GM19239 (cell line): ENCODE data around the gene FOSB.
"Not testable (repeated sequence)": the region's sequence is repeated elsewhere in the genome, so short reads cannot be mapped to it uniquely, and the experiment has no call there.

Source experiments
- DNase-seq: peaks from one replicate; pipeline ENCODE4 v3.0.0; 2011; ENCODE audit warnings: low spot score; ENCODE audit not compliant: insufficient read length
- FAIRE-seq: peaks from 2 replicates; lab custom pipeline; 2011; peaks lifted over from hg19 to GRCh38; lab: Jason Lieb, UNC

The FOSB gene

DNA sequence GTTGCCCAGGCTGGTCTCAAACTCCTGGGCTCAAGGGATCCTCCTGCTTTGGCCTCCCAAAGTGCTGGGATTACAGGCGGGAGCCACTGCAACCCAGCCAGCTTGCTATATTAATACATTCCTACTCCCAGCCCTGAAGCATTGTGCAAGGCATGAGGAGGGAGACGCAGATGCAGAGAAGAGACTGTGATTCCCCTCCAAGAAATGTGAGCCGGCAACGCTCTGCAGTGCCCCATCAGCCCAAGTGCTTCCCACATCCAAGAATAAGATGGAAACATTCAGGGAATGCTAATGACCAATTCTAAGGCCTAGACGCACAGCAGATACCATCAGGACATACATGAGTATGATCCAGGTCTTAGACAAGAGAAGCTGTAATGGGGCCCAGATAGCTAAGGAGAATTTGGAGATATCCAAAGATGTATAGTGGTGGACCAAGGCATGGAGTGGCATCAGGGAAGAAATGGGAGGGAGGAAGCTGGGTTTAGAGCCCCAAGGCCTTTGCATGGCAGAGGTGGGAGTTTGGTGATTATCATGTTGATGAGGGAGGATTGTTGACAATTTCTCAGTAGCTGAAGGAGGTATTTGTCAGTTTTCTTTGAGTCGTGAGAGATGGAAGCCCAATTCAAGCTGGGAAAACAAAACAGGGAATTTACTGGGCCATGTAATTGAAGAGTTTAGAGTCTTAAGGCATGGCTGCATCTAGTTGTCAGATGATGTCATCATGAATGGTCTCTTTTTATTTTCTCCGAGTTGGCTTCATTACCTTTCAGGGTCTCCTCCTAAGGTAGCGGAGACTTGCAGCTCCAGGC, 33.3 kb downstream of the FOSB start:
- FAIRE-seq (no peak), DNase-seq (no peak)

DNA sequence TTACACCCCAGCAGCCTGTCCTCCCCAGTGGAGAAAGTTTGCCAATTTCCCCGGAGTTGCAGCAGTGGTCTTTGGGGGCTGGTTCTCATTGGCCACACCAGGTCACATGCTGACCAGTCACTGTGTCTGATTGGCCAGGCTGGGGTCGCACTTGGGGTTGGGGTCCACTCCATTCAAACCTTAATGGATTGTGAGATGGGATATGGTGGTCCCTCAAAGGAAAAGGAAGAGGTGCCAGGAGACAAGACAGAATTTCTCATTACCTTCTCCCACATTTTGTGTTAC, 33.9 kb downstream of the FOSB start:
- no peak for FAIRE-seq

DNA sequence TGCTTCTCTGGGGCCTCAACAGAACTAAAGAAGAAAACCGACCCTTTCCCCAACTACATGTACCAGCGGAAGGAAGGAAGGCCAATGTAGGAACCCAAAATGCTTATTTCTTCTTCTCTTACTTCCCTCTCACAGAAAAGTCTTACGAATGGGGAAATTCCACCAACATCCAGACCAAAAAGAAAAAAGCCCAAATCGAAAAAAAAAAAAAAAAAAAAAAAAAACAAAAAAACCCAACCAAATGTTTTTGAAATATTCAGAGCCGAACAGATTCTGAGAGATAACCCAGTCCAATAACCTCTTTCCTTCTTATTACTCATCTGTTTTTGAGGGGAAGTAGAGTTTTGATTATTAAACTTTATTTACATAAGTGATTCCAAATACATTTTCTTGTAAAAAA, 34.3 kb downstream of the FOSB start:
- DNase-seq: no peak
- FAIRE-seq: no peak

More for the DNA sequence above, 33.9 kb downstream of the FOSB start:
- DNase-seq: no peak

DNA sequence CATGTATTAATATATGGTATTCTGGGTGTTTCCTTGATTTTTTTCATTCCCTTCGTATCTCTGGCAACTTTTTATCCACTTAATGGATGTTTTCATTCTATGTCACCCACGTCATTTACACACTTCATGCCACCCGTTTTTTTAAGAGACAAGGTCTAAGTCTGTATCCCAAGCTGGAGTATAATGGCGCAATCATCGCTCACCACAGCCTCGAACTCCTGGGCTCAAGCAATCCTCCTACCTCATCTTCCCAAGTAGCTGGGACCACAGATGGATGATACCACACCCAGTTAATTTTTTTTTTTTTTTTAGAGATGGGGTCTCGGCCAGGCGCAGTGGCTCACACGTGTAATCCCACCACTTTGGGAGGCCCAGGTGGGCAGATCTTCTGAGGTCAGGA, 36.1 kb downstream of the FOSB start:
- no peak for FAIRE-seq
- DNase-seq: no peak

DNA sequence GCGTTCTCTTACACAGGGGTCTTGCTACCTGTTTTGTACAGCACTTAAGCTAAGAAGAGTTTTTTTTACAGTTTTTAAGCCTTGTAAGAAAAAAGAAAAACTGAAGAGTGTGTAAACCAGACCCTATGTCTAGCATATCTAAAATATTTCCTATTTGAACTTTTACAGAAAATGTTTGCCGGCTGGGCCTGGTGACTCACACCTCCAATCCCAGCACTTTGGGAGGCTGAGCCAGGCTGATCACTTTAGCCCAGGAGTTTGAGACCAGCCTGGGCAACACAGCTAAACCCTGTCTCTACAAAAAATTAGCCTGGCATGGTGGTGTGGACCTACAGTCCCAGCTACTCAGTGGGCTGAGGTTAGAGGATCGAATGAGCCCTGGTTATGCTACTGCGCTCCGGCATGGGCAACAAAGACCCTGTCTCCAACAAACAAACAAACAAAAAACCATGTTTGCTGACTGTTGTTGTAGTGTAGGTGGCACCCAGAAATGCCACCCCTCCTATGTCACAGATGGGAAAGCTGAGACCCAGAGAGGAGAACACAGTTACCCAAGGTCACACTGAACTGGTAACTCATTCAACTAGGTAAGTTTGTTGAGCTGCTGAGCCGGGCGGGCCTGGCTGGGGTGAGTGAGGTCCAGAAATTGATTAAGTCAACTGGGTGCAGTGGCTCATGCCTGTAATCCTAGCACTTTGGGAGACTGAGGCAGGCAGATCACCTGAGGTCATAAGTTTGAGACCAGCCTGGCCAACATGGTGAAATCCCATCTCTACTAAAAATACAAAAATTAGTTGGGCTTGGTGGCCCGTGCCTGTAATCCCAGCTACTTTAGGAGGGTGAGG, 37.6 kb downstream of the FOSB start:
- no peak for DNase-seq
- FAIRE-seq: no peak

DNA sequence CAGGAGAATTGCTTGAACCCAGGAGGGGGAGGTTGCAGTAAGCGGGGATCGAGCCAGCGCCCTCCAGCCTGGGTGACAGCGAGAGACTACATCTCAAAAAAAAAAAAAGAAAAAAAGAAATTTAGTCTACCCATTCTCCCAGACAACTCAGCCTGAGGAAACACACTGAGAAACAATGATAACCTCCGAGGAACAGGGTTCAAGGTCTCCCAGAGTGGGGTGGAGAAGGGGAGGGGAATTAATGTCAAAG, 38.1 kb downstream of the FOSB start:
- FAIRE-seq: no peak
- no peak for DNase-seq

DNA sequence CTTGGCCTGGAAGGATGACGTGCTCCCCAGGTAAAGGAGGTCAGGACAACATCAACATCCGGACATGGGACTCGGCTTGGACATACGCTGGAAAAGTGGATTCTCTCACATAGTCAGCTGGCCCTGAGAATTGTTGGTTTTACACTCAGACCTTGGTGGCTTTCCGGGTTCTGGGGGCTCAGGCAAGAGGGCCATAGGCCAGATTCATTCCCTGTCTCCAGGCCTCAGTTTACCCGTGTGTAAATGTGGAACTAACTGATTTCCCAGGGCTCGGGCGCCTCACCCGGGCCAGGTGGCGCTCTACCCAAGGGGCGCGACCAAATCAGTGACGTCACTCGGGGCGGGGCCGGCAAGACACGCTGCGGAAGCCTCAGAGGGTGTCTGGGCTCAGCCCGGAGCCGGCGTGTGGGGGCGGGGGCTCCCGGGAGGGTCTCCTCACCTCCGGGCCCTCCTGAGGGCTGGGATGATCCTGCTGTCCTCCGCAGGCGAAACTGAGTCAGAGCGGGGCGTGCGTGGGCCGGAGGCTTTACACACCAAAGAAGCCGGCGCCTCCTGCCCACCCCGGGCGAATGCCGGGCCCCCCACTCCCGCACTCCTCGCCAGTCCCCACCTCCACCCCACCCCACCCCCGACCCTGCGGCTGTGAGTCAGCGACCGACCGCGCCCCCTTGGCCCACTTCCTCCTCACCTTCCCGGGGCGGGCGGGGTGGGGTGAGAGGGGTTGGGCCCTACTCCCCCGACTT, 38.6 kb downstream of the FOSB start:
- FAIRE-seq: peak; percentile 77
- peak; percentile 76 for DNase-seq

DNA sequence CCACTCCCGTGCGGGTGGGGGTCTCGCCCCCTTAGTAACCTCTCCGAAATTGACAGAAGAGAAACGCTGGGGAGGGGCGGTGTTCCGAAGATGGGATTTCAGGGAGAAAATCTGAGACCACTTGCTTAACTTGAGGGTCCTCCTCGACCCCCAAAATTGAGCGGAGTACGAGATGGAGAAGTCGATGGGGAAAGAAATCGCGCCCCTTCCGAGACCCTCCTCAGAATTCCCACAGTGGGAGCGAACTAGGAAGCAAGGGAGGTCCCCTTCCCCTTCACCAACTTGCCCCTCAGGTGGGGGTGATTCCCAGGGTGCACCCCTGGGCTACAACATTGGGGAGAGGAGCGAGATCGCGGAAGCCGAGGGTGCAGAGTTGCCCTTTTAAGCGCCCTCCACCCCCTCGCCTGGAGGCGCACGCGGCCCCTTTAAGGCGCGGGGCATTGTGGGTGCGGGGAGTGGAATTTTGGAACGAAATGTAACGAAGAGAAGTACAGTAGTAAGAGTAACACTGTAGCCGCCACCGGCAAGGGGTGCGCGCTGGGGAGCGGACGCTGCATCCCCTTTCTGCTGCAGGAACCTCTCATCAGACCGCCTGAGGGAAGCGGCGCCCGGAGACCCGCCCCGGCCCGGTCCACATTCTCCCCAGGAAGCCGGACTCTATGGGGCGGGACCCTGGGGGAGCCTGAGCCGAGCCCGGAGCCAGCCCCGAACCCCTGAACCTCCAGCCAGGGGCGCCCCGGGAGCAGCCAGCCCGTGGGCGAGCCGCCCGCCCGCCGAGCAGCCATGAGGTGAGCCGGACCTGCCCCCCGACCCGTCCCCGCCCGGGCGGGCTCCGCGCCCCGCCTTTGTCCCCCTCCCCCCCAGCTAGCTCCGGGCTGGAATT, 39.4 kb downstream of the FOSB start, which contains the start of gene VASP:
Gene VASP, plus strand, starts transcription at position 491 of the 883 bp plus-strand sequence. Its CDS starts 293 bp downstream, at position 784.
- FAIRE-seq (peak; percentile 88), DNase-seq (peak; percentile 61)

DNA sequence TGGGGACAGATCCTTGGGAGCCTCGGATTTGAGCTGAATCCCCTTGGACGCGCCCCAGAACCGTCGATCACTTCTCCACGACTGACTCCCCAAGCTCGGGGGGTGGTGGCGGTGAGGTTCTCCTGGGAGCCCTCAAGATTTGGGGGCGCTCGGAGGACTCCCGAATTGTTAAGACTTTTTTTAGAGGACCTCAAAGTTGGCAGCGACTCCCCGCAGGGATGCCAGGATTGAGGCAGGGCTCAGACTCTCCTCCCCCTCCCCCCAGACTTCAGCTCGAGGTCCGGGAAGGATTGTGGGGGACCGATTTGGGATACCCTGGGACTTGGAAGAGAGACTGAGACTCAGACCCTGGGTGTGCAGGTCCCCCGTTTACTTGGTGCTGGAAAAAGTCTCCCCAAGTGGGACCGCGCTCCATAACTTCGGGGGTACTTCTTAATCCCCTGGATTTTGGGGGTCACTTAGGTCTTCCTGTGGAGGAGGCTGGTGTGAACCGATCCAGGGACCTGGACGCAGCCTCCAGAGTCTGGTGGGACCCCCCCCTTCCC, 40.1 kb downstream of the FOSB start:
- DNase-seq (no peak), FAIRE-seq (peak; percentile 63)

DNA sequence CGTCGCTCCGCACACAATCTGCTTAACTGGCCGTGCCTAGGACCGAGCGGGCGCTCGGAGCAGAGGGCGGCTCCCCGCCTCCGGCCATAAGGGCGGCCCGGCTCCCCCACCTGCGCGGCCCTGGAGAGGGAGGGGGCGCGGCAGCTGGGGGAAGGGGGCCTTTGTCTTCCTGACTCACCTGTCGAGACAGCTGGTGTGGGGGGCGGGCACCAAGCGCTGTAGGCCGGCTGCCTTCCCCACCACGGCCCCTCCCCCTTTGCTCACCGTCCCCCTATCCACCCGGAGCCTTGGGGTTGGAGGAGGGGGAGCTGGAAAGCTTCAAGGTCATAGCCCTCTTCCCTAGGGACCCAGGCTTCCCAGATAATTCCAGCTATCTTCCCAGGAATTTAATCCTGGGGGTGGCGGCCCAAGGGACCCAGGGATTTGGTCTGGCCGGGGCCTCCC, 40.6 kb downstream of the FOSB start:
- DNase-seq: no peak
- FAIRE-seq: peak; percentile 49

DNA sequence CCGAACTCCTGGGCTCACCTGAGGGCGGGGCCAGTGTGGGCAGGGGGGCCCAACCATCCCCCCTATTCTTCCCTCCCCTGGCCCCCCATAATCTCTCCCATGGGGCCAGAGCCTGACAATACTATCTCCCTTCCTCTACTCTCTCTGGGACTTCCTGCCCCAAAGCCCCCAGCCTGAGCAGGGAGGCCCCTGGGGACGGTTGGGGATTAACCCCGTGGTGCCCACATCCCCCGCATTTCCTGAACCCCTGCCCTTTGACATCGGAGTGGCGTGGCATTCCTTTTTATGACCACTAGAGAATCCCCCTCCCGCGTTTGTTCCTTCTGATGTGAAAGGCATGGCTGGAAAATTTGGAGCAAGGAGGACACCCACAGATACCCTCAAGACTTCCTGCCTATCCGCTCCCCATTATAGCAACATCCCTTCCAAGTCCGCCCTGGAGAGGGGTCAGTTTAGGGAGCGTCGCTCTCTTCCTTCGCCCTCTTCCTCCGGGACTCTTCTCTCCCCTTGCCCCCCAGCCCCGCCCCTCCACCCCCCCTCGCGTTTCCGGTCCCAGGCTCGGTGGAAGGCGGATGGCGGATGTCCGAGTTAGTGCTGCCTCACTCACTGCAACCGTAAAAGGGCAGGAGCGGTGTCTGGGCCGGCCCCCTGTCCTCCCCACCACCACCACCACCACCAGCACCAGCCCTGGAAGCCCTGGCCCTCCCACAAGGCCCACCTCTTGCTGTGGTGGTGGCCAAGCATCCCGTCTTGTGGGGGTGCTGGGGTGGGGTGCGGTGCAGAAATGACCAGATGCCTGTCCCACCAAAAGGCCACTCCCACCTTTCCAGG, 41.3 kb downstream of the FOSB start:
- FAIRE-seq: peak; percentile 80
- DNase-seq: peak; percentile 73

DNA sequence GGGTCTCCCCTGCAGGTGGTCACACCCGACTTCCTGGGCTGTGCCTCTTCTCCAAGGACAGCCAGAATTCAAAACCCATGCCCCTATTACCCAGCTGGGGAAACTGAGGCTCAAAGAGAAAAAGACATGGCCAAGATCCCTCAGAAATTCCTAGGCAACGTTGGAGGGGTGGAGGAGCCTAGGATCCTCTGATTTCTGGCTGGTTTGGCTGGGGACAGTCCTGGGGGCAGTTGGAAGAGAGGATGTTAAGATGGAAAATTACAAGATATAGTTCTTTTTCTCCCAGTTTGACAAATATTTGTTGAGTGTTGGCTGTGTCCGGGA, 41.9 kb downstream of the FOSB start:
- DNase-seq (no peak), FAIRE-seq (no peak)

DNA sequence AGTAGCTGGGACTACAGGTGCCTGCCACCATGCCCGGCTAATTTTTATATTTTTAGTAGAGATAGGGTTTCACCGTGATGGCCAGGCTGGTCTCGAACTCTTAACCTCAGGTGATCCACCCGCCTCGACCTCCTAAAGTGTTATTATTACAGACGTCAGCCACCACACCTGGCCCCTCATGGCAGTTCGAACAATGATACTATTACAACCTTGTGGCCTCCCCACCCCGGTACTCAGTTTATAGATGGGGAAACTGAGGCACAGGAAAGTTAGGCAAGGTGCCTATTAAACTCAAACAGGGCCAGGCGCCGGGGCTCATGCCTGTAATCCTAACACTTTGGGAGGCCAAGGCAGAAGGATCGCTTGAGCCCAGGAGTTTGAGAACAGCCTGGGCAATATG, 42.6 kb downstream of the FOSB start:
- DNase-seq, FAIRE-seq: not testable (repeated sequence)

DNA sequence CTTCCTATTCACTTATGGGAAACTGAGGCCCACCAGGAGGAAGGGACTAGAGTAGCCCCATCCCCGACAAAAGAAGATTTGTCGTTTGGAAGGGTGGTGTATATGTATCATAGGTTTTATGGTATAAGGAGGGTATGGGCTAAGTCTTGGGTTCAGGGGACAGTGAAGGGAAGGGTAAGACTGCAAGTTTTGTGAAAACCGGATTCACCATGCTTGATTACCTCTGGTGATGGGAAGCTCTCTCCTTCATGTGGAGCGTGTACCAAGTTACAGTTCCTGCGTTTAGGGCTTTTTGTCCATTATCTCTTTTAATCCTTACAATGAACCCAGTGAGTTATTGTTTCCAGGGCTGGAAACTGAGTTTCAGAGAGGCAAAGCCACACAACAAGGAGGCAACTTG, 43.3 kb downstream of the FOSB start:
- FAIRE-seq (peak; percentile 63), DNase-seq (no peak)

DNA sequence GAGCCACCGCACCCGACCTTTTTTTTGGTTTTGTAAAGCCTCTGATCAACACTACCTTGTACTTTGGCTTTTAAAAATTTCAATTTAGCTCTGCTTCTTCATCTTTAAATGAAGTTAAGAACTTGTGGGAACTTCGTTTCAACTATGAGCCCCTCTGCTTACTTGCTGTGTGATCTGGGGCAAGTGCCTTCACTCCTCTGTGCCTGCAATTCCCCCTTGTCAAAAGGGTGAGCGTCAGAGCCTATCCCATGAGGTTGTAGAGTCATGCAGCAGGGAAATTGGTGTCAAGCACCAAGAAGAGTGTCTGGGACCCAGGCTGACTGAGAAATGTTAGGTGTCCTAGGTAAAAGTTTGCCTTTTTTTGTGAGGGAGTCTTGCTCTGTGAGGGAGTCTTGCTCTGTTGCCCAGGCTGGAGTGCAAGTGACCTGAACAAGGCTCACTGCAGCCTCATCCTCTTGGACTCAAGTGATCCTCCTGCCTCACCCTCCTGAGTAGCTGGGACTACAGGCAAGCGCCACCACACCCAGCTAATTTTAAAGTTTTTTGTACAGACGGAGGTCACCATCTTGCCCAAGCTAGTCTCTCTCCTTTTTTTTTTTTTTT, 45.2 kb downstream of the FOSB start:
- no peak for FAIRE-seq

DNA sequence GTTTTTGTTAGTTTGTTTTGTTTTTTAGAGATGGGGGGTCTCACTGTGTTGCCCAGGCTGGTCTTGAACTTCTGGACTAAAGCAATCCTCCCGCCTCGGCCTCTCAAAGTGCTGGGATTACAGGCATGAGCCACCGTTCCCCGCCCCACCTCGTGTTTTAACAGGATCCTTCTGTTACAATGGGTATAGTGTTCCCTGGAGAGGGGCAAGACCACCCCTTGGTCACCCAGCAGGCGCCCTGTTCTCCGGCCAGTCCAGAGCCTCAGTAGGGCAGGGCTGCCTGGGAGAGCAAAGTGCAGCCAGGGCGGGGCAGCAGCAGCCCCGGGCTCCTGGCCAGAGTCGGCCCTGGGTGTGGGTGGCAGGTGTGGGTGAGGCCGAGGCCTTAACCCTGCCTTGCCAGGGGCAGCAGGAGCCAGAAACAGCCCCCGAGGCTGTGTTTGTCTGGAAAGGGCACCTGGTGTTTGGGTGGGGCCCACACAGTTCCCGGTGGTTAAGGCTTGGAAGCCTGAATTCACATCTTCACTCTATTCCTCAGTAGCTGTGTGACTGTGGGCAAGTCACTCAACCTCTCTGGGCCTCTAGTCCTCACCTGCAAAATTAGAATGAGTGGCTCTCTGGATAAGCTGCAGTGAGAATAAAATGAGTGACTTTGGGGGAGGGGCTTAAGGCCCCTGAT, 46.7 kb downstream of the FOSB start:
- DNase-seq (no peak), FAIRE-seq (no peak)

More for the DNA sequence above, 45.2 kb downstream of the FOSB start:
- DNase-seq: no peak

DNA sequence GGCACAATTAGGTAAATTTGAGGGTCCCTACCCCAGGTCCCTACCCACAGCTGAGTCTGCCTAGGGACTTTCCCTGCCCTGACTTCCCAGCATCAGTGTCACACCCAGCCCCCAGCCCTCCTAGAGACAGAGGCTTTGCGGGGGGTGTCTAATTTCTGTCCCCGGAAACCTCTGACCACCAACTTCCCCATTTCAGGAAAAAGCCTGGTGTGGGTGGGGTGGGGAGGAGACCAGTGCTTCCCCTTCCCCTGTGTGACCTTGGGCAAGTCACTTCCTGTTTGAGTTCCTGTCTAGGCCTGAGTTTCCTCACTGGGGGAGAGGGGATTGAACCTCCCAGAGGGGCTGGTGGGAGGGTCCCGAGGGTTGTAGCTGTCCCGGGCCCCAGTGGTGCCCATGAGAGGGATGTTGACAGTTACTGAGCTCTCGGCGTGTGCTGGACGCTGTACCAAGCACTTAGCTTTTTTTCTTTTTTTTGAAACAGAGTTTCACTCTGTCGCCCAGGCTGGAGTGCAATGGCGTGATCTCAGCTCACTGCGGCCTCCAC, 47.4 kb downstream of the FOSB start:
- no peak for DNase-seq
- FAIRE-seq: peak; percentile 88
